Stimulated activated naive CD8-positive, alpha-beta T cell treated with anti-CD3 and anti-CD28 coated beads, Interleukin-15, Interleukin-2, amounts not matched to agents 100 U/mL and 50 U/mL, for 24 hours (primary cell): ENCODE results near the gene EOMES.

Experiments used
- ATAC-seq: fragments of 150-1000 bp; cut with Tn5 transposase; one replicate; pipeline ENCODE4 v1.10.0; 2021
- DNase-seq: peaks from one replicate; pipeline ENCODE4 v3.0.0; 2021

The EOMES gene

GRCh38 chr3:27720899-27721716, 1.0 kb downstream of the EOMES start:
- DNase-seq (no peak), ATAC-seq (peak; percentile 2)

GRCh38 chr3:27719314-27720003, 2.7 kb downstream of the EOMES start:
- no peak for DNase-seq
- no peak for ATAC-seq

GRCh38 chr3:27718459-27718858, 3.7 kb downstream of the EOMES start:
- ATAC-seq = no peak
- no peak for DNase-seq

- no peak for DNase-seq
- ATAC-seq = no peak
These were observed 4.8 kb downstream of the EOMES start for GRCh38 chr3:27717200-27717852.

- ATAC-seq (no peak), DNase-seq (no peak)
These were observed 5.8 kb downstream of the EOMES start for GRCh38 chr3:27716309-27716708.

- ATAC-seq (no peak), DNase-seq (no peak)
These were observed 6.3 kb downstream of the EOMES start for GRCh38 chr3:27715863-27716262.

- no peak for ATAC-seq
- DNase-seq = no peak
These were observed 6.7 kb downstream of the EOMES start for GRCh38 chr3:27715454-27715806.

- ATAC-seq (peak; percentile 11), DNase-seq (peak; percentile 51)
These were observed 7.2 kb downstream of the EOMES start for GRCh38 chr3:27714692-27715453.

GRCh38 chr3:27714146-27714526, 8.0 kb downstream of the EOMES start:
- DNase-seq (no peak), ATAC-seq (no peak)

- ATAC-seq (no peak), DNase-seq (no peak)
These were observed 8.5 kb downstream of the EOMES start for GRCh38 chr3:27713435-27714145.

GRCh38 chr3:27713078-27713423, 9.1 kb downstream of the EOMES start:
- DNase-seq = no peak
- ATAC-seq = no peak

- ATAC-seq (peak; percentile 93), DNase-seq (peak; percentile 81)
These were observed 9.7 kb downstream of the EOMES start for GRCh38 chr3:27712136-27713077.

GRCh38 chr3:27708250-27708649, 13.9 kb downstream of the EOMES start:
- ATAC-seq = no peak

GRCh38 chr3:27699067-27699466, 23.1 kb downstream of the EOMES start:
- no peak for DNase-seq
- no peak for ATAC-seq

More at GRCh38 chr3:27708250-27708649, 13.9 kb downstream of the EOMES start:
- DNase-seq = no peak

- no peak for ATAC-seq
- no peak for DNase-seq
These were observed 25.2 kb downstream of the EOMES start for GRCh38 chr3:27696906-27697305.

GRCh38 chr3:27695636-27696035, 26.5 kb downstream of the EOMES start:
- DNase-seq (no peak), ATAC-seq (no peak)

- ATAC-seq (no peak), DNase-seq (no peak)
These were observed 34.1 kb downstream of the EOMES start for GRCh38 chr3:27688053-27688452.

GRCh38 chr3:27686642-27687041, 35.5 kb downstream of the EOMES start:
- ATAC-seq (no peak), DNase-seq (no peak)

- ATAC-seq = no peak
- DNase-seq = no peak
These were observed 36.6 kb downstream of the EOMES start for GRCh38 chr3:27685474-27685873.

- ATAC-seq = no peak
- DNase-seq = no peak
These were observed 37.8 kb downstream of the EOMES start for GRCh38 chr3:27684302-27684701.

GRCh38 chr3:27681249-27681748, 40.8 kb downstream of the EOMES start:
- DNase-seq = peak; percentile 20

More at GRCh38 chr3:27681249-27681748, 40.8 kb downstream of the EOMES start:
- peak; percentile 70 for ATAC-seq
